Measurements from ENCODE around the gene DPF3.

Gene DPF3

DNA sequence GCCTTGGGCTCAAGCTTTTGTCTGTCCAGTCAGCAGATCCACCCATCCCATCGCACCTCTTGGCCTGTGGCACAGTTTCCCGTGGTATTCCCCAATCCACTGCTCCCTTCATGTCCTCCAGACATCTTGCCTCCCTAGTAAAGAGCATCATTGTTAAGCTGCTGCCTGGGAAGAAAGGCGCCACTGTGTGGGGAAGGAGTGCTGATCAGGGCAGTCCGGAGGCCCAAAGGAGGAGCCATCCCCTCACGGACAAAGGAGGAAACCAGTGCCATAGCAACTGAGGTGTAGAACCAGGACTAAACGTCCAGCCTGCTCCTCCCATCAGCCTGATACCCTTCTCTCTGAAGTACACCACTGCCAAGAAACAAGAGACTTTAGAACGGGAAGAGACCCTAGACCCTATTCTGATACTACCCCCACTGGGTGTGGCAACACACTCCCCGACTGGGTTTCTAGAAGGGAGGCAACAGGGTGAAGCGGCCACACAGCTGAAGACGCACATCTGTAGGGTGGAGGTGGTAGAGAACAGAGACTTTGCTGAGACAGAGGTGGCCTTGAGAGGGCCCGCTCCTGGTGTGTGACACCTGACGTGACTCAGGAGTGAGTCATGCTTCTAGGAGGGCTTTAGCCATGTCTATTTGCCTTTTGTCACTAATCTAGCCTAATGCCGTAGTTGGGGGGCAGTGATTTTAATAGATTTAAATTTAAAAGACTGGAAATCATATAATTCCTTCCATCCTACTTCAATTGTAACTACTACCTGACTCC is 185.0 kb downstream of the DPF3 start:
- DNase-seq: no peak

DNA sequence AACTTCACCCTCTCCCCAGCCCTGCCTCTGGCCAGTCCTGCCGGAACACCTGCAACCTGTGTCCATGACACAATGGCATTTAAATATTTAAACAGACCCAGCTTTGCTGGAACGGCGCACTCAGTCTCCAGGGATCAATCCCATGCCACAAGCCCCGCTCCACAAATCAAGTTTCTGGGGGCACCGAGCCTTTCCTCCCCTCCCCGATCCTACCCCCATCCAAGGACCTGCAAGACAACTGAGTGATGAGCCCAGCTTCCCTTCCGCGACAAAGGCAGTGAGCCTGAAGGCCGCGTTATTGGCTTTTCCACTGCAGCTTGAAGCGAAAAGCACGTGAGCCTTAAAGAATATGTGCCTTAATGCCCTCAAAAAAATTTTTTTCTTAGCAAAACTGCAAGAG is 185.7 kb downstream of the DPF3 start:
- no peak for DNase-seq

- DNase-seq: no peak
These were observed 187.4 kb downstream of the DPF3 start for GRCh38 chr14:72706485-72706884.

GRCh38 chr14:72704502-72704901 is 189.4 kb downstream of the DPF3 start:
- no peak for DNase-seq

DNA sequence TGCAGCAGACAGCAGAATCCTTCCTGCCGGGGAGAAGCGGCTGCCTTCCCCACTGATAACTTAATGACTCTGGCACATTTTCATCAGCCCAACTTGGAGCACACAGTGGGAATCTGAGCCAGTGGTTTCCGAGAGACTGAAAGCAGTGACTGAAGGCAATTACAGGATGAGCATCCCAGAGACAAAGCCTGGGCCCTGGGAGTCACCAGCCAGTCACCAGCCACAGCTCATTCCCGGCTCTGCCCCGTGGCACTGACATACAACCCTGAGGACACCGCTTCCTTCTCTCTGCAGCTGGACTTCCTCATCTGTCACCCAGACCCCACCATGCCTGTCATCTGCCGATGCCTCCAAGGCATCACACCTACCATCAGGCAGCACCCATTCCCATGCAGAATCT is 192.3 kb downstream of the DPF3 start:
- no peak for DNase-seq

- DNase-seq: no peak
These were observed 192.7 kb downstream of the DPF3 start for GRCh38 chr14:72701237-72701565.

- no peak for DNase-seq
These were observed 193.3 kb downstream of the DPF3 start for GRCh38 chr14:72700338-72701236.

DNA sequence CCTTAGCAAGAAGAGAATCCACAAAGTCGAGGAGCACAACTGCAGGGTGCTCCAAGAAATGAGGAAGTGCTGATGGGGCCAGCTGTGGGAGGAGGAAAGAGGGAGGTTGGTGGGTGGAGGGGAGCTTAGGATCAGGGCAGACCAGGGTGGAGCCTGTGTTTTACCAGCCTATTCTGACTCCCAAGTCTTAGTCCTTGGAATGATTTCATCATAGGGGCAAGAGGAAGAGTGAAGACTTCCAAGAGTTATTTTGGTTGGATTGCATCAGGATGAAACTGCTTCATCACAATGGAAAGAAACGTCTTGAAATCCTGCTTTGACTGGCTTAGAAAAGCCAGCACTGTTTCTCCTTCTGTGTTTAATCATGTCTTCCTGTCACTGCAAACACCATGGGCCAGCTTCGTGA is 194.0 kb downstream of the DPF3 start:
- DNase-seq: no peak

DNA sequence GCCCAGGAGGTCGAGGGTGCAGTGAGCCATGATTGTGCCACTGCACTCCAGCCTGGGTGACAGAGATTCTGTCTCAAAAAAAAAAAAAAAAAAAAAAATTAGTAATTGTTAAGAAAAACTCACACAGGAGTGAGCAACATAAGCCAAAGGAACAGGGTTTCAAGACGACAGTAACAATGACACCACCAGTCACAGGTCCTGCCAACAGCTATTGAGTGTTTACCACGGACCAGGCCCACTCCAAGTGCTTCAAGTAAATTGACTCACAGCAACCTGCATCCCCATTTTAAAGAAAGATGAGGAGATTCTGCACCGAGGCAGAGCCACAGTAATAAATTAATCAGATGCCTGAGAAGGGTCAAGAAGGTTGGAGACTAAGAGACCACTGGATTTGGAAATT is 194.5 kb downstream of the DPF3 start:
- DNase-seq: no peak

- DNase-seq: no peak
These were observed 201.2 kb downstream of the DPF3 start for GRCh38 chr14:72692696-72693095.

DNA sequence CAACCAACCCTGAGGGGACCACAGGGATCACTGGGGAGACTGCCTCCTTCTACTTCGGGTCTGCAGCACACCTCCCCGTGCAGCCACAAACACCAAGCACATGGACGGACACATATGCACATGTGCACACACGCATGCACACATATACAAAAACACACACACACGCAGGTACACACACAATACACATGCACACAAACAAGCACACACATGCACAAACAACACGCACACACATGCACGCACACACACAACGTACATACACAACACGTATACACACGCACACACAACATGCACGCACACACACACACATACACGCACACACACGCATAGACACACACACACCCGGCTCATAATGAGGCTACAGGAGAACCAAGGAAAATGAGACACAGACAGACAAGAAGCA is 203.6 kb downstream of the DPF3 start:
- DNase-seq: no peak

DNA sequence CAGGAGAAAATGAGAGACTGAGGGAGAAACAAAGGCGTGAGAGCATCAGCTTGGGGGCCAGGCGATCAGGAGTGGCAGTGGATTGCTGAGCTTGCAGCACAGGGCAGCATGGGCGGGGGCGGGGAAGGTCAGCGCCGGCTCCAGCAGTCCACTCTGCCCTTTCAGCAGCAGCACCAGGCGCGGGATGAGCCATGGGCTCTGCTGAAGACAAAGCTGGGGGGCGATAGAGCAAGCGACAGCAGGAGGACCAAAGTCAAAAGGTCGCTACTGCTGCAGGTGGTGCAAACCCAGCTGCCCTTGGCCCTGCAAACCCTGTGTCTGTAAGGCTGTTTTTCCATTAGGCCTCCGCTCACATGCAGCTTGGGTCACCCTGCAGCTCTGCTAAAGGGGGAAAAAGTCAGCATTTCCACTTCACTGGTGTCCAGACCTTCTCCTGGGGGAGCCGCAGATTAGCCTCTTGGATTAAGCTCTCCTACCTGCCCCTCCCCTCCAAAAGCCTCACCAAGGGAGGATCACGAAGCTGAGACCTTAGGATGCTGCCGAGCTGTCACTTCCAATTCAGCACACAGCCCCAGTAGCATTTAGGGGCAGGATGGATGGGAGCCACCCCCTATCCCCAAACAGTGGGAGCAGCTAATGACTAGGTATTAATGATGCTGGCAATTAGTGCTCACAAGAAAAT is 204.8 kb downstream of the DPF3 start:
- DNase-seq: no peak

DNA sequence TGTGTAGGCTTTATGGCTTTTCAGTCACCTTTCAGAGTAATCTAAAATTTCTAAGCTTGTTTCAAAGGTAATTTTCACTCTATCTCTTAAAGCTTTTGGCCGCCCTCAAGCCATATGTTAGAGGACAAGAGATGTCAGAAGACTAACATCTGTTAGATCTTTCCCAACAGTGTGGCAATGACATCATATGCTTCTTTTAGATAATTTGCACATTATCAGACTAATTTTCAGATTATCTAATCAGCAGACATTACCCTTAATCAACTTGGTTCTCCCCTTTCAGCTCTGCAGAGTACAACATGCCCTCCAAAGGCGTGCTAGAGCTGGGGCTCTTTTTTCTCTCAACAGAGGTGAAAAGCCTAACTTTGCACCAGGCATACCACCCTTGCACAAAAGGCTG is 207.1 kb downstream of the DPF3 start:
- no peak for DNase-seq

GRCh38 chr14:72686101-72686500 is 207.8 kb downstream of the DPF3 start:
- DNase-seq: no peak

GRCh38 chr14:72685456-72685855 is 208.4 kb downstream of the DPF3 start:
- DNase-seq: no peak

DNA sequence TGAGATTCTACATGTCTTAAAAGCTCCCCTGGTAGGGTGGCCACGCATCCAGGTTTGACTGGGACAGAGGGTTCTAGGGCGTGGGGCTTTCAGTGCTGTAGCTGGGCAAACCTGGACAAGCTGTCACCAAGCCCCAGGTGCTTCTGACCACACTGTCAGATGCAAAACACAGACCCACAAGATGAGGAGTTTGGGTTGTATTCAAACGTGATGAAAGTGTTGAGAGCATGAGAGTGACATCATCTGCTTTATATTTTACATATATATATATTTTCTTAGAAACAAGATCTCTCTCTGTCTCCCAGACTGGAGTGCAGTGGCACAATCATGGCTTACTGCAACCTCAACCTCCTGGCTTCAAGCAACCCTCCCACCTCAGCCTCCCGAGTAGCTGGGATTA is 210.1 kb downstream of the DPF3 start:
- DNase-seq: no peak

DNA sequence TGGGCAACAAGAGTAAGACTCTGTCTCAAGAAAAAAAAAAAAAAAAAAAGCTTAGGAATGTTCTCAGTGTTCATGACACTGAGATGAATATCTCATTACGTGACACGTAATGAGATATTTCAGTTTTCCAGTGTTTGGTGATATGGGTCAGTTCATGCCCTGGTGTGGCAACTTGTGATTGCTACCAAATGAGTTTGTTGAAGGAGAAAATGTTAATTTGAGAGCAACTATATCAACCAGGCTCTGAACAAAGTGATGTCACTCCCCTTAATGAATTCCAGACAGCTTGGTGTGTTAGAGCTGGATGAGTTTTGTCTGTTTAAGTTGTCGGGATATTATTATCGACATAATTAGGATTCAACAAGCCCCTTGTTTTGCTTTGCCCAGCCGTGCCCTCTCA is 211.7 kb downstream of the DPF3 start:
- DNase-seq: no peak

GRCh38 chr14:72680853-72681640 is 212.9 kb downstream of the DPF3 start:
- DNase-seq: no peak

DNA sequence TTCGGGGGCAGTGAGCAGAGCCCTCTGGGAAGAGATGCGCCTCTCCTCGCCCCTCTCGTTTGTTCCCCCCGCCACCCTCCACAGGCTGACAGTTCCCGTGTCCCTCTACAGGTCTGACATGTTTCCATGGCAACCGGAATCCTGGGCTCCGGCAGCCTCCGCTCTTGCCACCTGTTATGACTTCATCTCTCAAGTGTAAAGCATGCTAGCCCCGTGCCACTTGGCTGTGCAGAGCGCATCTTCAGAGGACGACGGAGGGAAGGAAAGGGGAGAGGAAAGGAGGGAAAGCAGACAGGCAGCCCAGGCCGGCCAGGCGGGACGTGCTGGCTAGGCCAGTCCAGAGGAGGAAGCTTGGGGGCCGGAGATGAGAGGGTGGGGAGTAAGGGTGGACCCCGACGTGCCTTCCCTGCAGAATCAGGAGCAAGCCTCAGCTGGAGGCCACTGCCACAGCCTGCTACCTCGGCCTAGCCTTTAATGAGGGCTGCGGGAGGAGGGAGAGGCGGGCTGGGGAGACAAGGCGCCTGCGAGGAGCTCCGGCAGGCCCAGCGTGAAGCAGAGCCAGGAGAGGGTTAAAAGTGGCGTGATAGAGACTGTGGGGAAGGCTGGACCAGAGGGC is 214.3 kb downstream of the DPF3 start:
- DNase-seq: no peak

DNA sequence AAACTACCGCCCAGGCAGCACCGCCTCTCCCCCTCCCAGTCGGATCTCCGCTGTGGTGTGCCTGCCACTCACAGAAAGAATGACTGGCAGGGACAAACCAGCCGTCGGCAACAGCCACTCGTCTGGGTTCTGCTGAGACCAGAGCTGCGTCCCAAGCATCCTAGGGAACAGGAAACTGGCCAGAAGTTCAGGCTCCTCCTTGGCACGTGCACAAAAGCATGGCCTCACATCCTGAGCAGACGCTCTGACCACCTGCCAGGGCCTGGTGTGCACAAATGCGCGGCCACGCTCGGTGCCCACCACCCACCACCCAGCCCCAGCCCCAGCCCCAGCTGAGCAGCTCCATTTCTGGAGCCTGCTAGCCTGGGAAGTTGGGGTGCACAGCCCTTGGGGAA is 214.8 kb downstream of the DPF3 start:
- no peak for DNase-seq

DNA sequence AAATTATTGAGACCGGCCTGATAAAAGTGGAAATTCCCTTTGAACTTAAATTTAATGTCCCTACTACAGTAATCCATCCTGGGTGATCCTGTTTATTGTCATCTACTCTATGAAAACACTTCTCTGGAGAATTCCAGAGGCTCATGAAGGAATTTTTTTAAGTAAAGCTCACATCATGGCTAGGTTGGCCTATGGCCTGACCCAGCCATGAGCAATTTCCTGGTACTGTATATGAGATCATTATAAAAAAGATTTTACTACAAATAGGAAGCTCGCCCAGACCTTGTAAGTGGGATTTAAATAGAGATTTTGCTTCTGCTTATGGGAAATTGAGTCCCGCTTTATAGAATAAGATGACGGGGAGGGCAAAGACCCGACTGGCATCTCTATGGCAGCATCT is 215.5 kb downstream of the DPF3 start:
- DNase-seq: no peak

GRCh38 chr14:72677664-72678063 is 216.2 kb downstream of the DPF3 start:
- DNase-seq: no peak

GRCh38 chr14:72675126-72675525 is 218.8 kb downstream of the DPF3 start:
- no peak for DNase-seq

Measured in NCI-H446 treated with DMSO at 0.1 percent for 48 hours (cell line).